B cell (primary cell): ENCODE data around the gene CDT1. TPM values are rescaled to one million over a fixed set of nuclear protein-coding genes. Genes with fewer than 3 reads are reported as not detected.

ENCODE experiments used
- ATAC-seq: fragments of 200-7000 bp; cut with Tn5 transposase; one replicate; pipeline ENCODE4 v1.10.0; 2021; ENCODE audit warnings: low read depth, mild to moderate bottlenecking, moderate number of reproducible peaks, moderate library complexity
- CTCF ChIA-PET: fragments of 350-600 bp; sonication (Branson Sonifier 250); formaldehyde crosslinking; loops from one replicate; lab custom pipeline; 2021; ENCODE audit warnings: antibody characterized with exemption, inconsistent platforms; lab: Charles Lee
- POLR2A ChIA-PET: fragments of 350-600 bp; sonication (Branson Sonifier 250); formaldehyde crosslinking; loops from one replicate; lab custom pipeline; 2021; ENCODE audit warnings: antibody characterized with exemption; lab: Charles Lee
- DNase-seq: peaks from one replicate; pipeline ENCODE4 v3.0.0; 2013
- H2AFZ ChIP-seq: 2 replicates; pipeline ENCODE4 v1.6.1; 2012; ENCODE audit warnings: mild to moderate bottlenecking, low read depth, low read length; ENCODE audit not compliant: insufficient read depth, poor library complexity, severe bottlenecking
- H3K27ac ChIP-seq, 2 donors: 1 replicate in 1 of 2; 2 replicates in 1 of 2; pipeline ENCODE4 v1.5.1; 2012 to 2013; ENCODE audit warnings: low read length in 2 of 2, mild to moderate bottlenecking in 2 of 2, moderate library complexity in 1 of 2
- H3K27me3 ChIP-seq, 4 experiments: fragments of 200-600 bp in 1 of 4; sonication (generic) in 1 of 4; replicated peaks in 1 of 4; 1 replicate in 2 of 4; 2 replicates in 2 of 4; pipeline versions ENCODE4 v1.6.1 to v1.7.0; 2013 to 2016; ENCODE audit warnings: low read length in 3 of 4, mild to moderate bottlenecking in 2 of 4, mixed read lengths in 1 of 4, moderate library complexity in 1 of 4; ENCODE audit not compliant: insufficient read depth in 4 of 4, control insufficient read depth in 3 of 4; ENCODE audit errors: control extremely low read depth in 1 of 4
- H3K36me3 ChIP-seq, 2 experiments: replicated peaks in 1 of 2; 1 replicate in 1 of 2; 2 replicates in 1 of 2; pipeline versions ENCODE4 v1.6.1 to v1.7.1; 2013; ENCODE audit warnings: low read length in 1 of 2; ENCODE audit not compliant: insufficient read depth in 2 of 2, control insufficient read depth in 1 of 2; ENCODE audit errors: control extremely low read depth in 1 of 2, extremely low read depth in 1 of 2
- H3K4me1 ChIP-seq, 2 donors: fragments of 200-600 bp in 1 of 2; sonication (generic) in 1 of 2; 1 replicate in 1 of 2; 2 replicates in 1 of 2; pipeline versions ENCODE4 v1.5.1 to v1.6.1; 2013 to 2017; ENCODE audit warnings: low read length in 2 of 2; ENCODE audit not compliant: control insufficient read depth in 2 of 2, insufficient read depth in 2 of 2
- H3K4me2 ChIP-seq: replicated peaks from 2 replicates; pipeline ENCODE3; 2012; ENCODE audit warnings: mild to moderate bottlenecking, low read depth, low read length; ENCODE audit not compliant: poor library complexity, severe bottlenecking
- H3K4me3 ChIP-seq, 5 experiments: fragments of 200-600 bp in 1 of 5; sonication (generic) in 1 of 5; 1 replicate in 3 of 5; 2 replicates in 2 of 5; pipeline versions ENCODE4 v1.5.1 to v1.7.0; 2011 to 2016; ENCODE audit warnings: low read length in 4 of 5, mild to moderate bottlenecking in 4 of 5, low read depth in 2 of 5, control low read depth in 1 of 5, moderate library complexity in 1 of 5; ENCODE audit not compliant: insufficient read depth in 1 of 5; ENCODE audit errors: control extremely low read depth in 1 of 5, extremely low read depth in 1 of 5
- H3K79me2 ChIP-seq: fragments of 200-600 bp; sonication (generic); one replicate; pipeline ENCODE4 v1.6.0; 2016; ENCODE audit warnings: low read length; ENCODE audit not compliant: control insufficient read depth, insufficient read depth
- H3K9ac ChIP-seq: fragments of 200-600 bp; sonication (generic); 2 replicates; pipeline ENCODE4 v1.6.1; 2017; ENCODE audit warnings: mild to moderate bottlenecking, low read length, moderate library complexity
- H3K9me3 ChIP-seq, 3 donors: one replicate each; pipeline versions ENCODE4 v1.6.1 to v1.7.1; 2013; ENCODE audit warnings: low read length in 2 of 3; ENCODE audit not compliant: control insufficient read depth in 2 of 3, insufficient read depth in 1 of 3; ENCODE audit errors: control extremely low read depth in 1 of 3
- H4K20me1 ChIP-seq: 2 replicates; pipeline ENCODE4 v1.6.0; 2012; ENCODE audit warnings: mild to moderate bottlenecking, low read length; ENCODE audit not compliant: insufficient read depth, control insufficient read depth, poor library complexity, severe bottlenecking
- H3K27ac Mint-ChIP-seq: one replicate; pipeline ENCODE4 v1.8.0; 2021; ENCODE audit warnings: mixed read lengths
- H3K27me3 Mint-ChIP-seq: one replicate; pipeline ENCODE4 v1.8.0; 2021; ENCODE audit warnings: mixed read lengths
- H3K4me1 Mint-ChIP-seq: one replicate; pipeline ENCODE4 v1.8.0; 2021; ENCODE audit warnings: mixed read lengths
- H3K4me3 Mint-ChIP-seq: one replicate; pipeline ENCODE4 v1.8.0; 2021; ENCODE audit warnings: mixed read lengths
- H3K9me3 Mint-ChIP-seq: one replicate; pipeline ENCODE4 v1.8.0; 2022; ENCODE audit warnings: mixed read lengths; ENCODE audit not compliant: insufficient read depth
- CTCF ChIP-seq: fragments of 200-600 bp; IDR thresholded peaks from one replicate; pipeline ENCODE4 v1.8.0; 2022; ENCODE audit warnings: antibody characterized with exemption, mild to moderate bottlenecking
- EZH2 ChIP-seq: IDR thresholded peaks from 2 replicates; pipeline ENCODE4 v1.6.1; 2012; ENCODE audit warnings: borderline replicate concordance, low read depth, mild to moderate bottlenecking, moderate library complexity, low read length; ENCODE audit not compliant: insufficient read depth, poor library complexity, severe bottlenecking
- WGBS: methylation state at CpG from one replicate; pipeline ENCODE4 v1.1.5; 2013; ENCODE audit warnings: missing lambda C conversion rate; ENCODE audit not compliant: insufficient coverage; 5-methylcytosine and 5-hydroxymethylcytosine counted together
- intact Hi-C: fragments of 100-400 bp; cut with micrococcal nuclease; formaldehyde crosslinking; loops from one replicate; pipeline ENCODE4 v1.10.0; 2022
- polyA plus RNA-seq: library from polyadenylated mRNA; depleted of rRNA; stranded (reverse); fragments of >200 nt; gene quantifications from 2 replicates; pipeline ENCODE4 v1.2.3, GENCODE V29; 2012
- total RNA-seq, 2 donors: library from RNA; stranded (reverse); fragments of 120-200 nt in 1 of 2; gene quantifications; 1 replicate in 1 of 2; 2 replicates in 1 of 2; pipeline versions ENCODE4 v1.2.3 to v1.2.4, GENCODE V29; 2013 to 2022

CDT1 gene
- total and polyA plus RNA-seq, 2 donors (not counting 1 experiment from before 2014, with no cell fraction given): 0.27 to 0.36 TPM

- peak within 1 kb of the TSS; percentile 91 for H3K4me2 ChIP-seq
- Mint-ChIP-seq H3K9me3 (no peaks in the 10 kb centered on the region), H3K4me3 (peak within 1 kb of the TSS; percentile 97), H3K27ac (peak within 1 kb of the TSS; percentile 94), H3K27me3 (no peaks in the 10 kb centered on the region), H3K4me1 (peaks cover 38% of the 10 kb centered on the region)
- ATAC-seq: peak; percentile 91
- H3K9ac ChIP-seq: peak within 1 kb of the TSS; percentile 87
- POLR2A ChIA-PET: interaction anchor here (0.6 to 1.9 kb wide), 6 partner anchors 9 to 360 kb away, joined by 3 to 11 read pairs (median 3); partner anchors contain the start of genes APRT and ZNF778
- CTCF ChIA-PET: interaction anchor here (1.0 to 3.0 kb wide), 19 partner anchors 10 to 770 kb away, joined by 3 to 50 read pairs (median 4); partner anchors contain the start of genes APRT, PABPN1L, PIEZO1 and ZNF778
- peak; percentile 97 for DNase-seq
- peaks cover 30 to 36% of the 10 kb centered on the region in 2 donors for H3K4me1 ChIP-seq
- H2AFZ ChIP-seq: peak within 1 kb of the TSS; percentile 92
- H3K27ac ChIP-seq: peak within 1 kb of the TSS; percentile 63 to 84
- intact Hi-C loops: loop anchor here (1.0 to 2.0 kb wide), 7 partner anchors 45 to 360 kb away; partner anchors contain the start of genes CDH15, CDT1, PIEZO1 and ZNF778
- TF ChIP-seq CTCF: no peak
- TF ChIP-seq EZH2: no peak
- H3K79me2 ChIP-seq: peaks cover 46% of the 10 kb centered on the region
- peaks cover 0 to 27% of the 10 kb centered on the region in 2 experiments for H3K36me3 ChIP-seq
- no peaks in the 10 kb centered on the region for H3K27me3 ChIP-seq
- H4K20me1 ChIP-seq: peaks cover 40% of the 10 kb centered on the region
- H3K9me3 ChIP-seq: no peaks in the 10 kb centered on the region
- under 1% methylated on average over 87 of the region's 87 CpGs for WGBS
- peak within 1 kb of the TSS; percentile 80 to 98 (median 93) for H3K4me3 ChIP-seq
These were observed 53.5 kb downstream of the CDT1 start, which contains the start of the genes GALNS and TRAPPC2L for GRCh38 chr16:88856828-88857727. GALNS (minus strand) TSS chr16:88856947; CDS start chr16:88856877, 70 bp downstream. TRAPPC2L (plus strand) TSS chr16:88857127; CDS start chr16:88857151, 24 bp downstream.
